ENCODE measurements around the gene STAB1. TPM values are rescaled to one million over a fixed set of nuclear protein-coding genes. Genes with fewer than 3 reads are reported as not detected.
A peak's percentile ranks its signal among the peaks of the same experiment; 100 is the strongest.

The STAB1 gene
- total and polyA plus RNA-seq, 2 of the 13 experiments (the other 11 are each of a cell fraction or from before 2014, with no cell fraction given) = 0.09 to 0.34 TPM

DNA sequence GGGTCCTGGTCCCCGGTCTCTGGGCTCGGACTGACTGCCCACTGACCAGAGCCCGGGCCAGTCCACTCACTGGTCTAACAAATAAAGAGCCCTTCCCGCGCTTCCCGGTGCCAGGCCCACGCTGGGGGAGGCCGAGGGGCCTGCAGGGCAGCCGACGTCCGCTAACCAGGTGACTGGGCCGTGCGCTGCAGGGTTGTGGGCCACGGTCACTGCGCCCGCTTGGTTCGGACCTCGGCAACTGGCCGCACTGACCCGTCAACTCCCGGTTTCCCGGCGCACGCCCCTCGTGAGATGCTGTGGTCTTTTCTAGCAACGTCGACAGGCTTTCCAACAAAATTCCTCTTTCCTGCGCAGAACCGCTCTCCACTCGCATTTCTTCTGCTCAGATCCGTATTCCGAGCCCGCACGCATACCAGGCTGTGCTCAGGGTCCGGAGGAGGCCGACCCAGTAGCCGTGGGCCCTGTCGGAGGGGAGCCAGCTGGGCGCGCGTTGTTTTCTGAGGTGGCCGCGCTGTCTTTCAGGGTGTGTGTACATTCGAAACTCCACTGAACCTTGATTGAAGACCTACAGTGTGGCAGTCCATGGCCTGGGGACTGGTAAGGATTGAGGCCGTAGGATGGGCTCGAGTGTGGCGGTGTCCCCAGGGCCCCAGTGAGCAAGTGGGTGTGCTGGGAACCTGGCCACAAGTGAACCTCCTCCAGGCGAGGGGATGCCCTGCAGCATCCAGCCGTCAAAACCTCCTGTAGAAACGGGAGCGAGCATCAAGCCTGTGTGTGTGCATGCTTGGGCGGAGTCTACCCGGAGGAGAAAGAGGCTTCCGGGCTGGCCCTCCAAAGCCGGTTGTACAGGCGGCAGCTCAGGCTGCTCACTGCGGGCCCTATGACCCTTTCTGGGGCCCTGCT is 39.4 kb downstream of the STAB1 start (continued):
- TF ChIP-seq, protein P1, sequence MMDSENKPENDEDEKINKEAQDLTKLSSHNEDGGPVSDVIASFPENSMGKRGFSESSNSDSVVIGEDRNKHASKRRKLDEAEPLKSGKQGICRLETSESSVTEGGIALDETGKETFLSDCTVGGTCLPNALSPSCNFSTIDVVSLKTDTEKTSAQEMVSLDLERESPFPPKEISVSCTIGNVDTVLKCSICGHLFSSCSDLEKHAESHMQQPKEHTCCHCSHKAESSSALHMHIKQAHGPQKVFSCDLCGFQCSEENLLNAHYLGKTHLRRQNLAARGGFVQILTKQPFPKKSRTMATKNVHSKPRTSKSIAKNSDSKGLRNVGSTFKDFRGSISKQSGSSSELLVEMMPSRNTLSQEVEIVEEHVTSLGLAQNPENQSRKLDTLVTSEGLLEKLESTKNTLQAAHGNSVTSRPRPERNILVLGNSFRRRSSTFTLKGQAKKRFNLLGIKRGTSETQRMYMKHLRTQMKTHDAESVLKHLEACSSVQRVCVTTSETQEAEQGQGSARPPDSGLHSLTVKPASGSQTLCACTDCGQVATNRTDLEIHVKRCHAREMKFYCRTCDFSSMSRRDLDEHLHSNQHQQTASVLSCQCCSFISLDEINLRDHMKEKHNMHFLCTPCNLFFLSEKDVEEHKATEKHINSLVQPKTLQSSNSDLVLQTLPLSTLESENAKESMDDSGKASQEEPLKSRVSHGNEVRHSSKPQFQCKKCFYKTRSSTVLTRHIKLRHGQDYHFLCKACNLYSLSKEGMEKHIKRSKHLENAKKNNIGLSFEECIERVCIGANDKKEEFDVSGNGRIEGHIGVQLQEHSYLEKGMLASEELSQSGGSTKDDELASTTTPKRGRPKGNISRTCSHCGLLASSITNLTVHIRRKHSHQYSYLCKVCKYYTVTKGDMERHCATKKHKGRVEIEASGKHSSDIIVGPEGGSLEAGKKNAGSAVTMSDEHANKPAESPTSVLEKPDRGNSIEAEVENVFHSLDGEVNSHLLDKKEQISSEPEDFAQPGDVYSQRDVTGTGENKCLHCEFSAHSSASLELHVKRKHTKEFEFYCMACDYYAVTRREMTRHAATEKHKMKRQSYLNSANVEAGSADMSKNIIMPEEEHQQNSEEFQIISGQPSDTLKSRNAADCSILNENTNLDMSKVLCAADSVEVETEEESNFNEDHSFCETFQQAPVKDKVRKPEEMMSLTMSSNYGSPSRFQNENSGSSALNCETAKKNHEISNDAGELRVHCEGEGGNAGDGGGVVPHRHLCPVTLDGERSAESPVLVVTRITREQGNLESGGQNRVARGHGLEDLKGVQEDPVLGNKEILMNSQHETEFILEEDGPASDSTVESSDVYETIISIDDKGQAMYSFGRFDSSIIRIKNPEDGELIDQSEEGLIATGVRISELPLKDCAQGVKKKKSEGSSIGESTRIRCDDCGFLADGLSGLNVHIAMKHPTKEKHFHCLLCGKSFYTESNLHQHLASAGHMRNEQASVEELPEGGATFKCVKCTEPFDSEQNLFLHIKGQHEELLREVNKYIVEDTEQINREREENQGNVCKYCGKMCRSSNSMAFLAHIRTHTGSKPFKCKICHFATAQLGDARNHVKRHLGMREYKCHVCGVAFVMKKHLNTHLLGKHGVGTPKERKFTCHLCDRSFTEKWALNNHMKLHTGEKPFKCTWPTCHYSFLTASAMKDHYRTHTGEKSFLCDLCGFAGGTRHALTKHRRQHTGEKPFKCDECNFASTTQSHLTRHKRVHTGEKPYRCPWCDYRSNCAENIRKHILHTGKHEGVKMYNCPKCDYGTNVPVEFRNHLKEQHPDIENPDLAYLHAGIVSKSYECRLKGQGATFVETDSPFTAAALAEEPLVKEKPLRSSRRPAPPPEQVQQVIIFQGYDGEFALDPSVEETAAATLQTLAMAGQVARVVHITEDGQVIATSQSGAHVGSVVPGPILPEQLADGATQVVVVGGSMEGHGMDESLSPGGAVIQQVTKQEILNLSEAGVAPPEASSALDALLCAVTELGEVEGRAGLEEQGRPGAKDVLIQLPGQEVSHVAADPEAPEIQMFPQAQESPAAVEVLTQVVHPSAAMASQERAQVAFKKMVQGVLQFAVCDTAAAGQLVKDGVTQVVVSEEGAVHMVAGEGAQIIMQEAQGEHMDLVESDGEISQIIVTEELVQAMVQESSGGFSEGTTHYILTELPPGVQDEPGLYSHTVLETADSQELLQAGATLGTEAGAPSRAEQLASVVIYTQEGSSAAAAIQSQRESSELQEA (CRISPR knock-in tag; IDR thresholded peaks at IDR 0.05; ENCODE audit: not compliant biosample characterization) = no peak
- no peak for TF ChIP-seq ZNF597 (CRISPR knock-in tag; IDR thresholded peaks at IDR 0.05)
- TF ChIP-seq TMF1 (CRISPR knock-in tag; IDR thresholded peaks at IDR 0.05; ENCODE audit: low read depth) = no peak
- no peak for TF ChIP-seq CEBPG (CRISPR knock-in tag; IDR thresholded peaks at IDR 0.05)
- TF ChIP-seq TBX2 (CRISPR knock-in tag; IDR thresholded peaks at IDR 0.05; ENCODE audit: borderline replicate concordance) = no peak
- no peak; the same call in 1 of the 2 replicates for TF ChIP-seq MTA1 (CRISPR knock-in tag; IDR thresholded peaks at IDR 0.05; ENCODE audit: borderline replicate concordance)
- TF ChIP-seq POGZ (CRISPR knock-in tag; IDR thresholded peaks at IDR 0.05) = 0 out of 2 replicates have a peak, but pooled peaks have one; percentile 21
- TF ChIP-seq AFF4 (CRISPR knock-in tag; IDR thresholded peaks at IDR 0.05) = no peak
- peak; percentile 86; the same call in 1 of the 2 replicates for TF ChIP-seq GLI4 (CRISPR knock-in tag; IDR thresholded peaks at IDR 0.05; ENCODE audit: borderline replicate concordance)
- peak; percentile 46 for TF ChIP-seq TGIF2 (CRISPR knock-in tag; IDR thresholded peaks at IDR 0.05)
- TF ChIP-seq ARNT (IDR thresholded peaks at IDR 0.05) = no peak
- TF ChIP-seq ZBTB33 (CRISPR knock-in tag; IDR thresholded peaks at IDR 0.05) = no peak

Measured in HepG2 (cell line).